DMS79 treated with DMSO at 0.1 percent for 48 hours (cell line): Measurements from ENCODE around the gene DLG2.
"Not testable (repeated sequence)": the region's sequence is repeated elsewhere in the genome, so short reads cannot be mapped to it uniquely, and the experiment has no call there.

Experiments
- DNase-seq: peaks from one replicate; lab custom pipeline; 2025; lab: John Stamatoyannopoulos, UW

The DLG2 gene

DNA sequence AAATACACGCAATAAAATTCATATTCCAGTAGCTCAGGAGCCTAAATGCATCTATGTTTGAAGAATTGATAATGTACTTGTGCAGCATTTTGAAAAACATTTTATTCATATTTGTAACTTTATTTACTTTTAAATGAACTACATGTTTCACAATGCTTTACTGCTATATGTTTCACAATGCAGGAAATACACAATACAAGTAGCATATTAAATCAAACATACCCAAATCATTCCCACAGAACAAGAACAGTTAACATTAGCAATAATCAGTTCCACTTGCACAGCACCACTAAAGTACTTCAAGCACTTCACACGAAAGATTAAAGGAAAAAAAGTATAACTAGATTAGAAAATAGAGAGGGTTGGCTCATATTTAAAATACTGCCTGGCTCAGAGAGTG, 1997.4 kb downstream of the DLG2 start:
- DNase-seq: no peak

GRCh38 chr11:83628622-83629355, 1998.4 kb downstream of the DLG2 start:
- DNase-seq: no peak

DNA sequence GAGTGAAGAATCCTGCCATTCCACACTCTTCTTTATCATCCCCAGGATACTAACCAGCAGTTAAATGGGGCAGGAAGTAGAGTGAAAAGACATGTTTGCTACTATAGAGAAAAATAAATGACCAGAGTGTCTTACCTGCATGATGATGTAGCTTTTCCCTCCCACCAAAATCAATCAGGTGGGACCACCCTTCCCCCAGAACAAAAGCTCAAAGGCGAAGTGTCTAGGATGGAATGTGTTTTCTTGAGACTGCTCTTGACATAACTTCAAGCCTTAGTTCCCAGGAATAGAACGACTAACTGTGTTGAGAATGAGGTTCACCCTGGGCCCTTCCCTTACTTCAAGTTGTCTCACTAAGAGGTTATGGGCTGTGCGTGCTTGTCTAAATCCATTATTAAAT, 2001.8 kb downstream of the DLG2 start:
- no peak for DNase-seq

- no peak for DNase-seq
These were observed 2009.5 kb downstream of the DLG2 start for GRCh38 chr11:83617671-83618070.

- DNase-seq: no peak
These were observed 2013.4 kb downstream of the DLG2 start for GRCh38 chr11:83613767-83614121.

DNA sequence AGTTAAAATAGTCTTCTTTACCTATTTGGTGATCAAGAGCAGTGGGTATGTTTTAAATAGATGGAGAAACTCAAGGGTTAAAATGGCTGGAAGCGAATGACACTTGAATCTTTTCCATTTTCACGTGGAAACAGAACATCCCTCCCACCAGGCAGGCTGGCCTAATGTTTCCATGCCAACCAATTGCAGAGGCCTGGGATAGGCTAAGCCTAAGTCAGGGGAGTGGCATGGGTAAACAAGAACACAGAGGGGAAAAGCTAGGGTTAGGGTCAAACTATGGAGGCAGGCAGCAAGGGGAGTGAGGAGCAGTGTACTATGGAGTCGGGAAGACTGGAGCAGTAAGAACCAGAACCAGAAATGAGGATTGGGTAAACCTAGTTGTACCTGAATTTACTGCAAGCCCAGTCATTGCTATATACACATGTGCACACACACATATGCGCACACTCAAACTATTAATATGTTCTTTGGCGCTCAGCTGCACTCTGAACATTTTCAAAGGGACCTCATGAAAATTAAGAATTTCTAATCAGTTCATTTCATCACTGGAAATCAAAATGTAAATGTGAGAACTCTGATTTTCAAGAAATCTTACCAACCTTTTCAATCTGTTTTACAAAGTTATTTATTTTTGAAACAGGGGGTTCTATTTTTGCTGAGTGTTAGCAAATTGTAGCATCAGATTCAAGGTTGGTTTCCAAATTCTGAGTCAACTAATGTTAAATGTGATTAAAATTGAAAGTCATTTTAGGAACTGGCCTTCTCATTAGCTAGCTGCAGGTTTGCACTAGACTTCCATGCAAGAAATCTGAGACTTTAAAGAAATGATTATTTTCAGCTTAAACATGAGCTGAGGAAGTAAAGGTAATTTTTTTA, 2014.0 kb downstream of the DLG2 start:
- DNase-seq: no peak

DNA sequence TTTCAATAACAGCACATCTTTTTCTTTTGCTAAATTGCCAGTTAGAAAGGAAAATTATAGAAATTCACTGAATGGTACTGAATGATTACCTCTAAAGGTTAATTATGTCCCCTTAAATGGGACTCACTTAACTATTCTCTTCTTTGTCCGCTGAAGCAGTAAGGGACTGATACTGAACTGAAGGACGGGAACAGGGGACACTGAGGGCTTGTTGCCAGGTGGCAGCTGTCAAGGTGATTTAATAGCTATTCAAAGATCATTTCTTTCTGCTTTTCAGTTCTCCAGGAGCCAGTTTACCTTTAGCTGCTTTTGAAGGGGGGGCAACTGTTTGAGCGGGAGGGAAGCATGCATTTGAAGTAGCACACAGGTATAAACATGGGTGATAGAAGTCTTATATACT, 2015.5 kb downstream of the DLG2 start:
- no peak for DNase-seq

DNA sequence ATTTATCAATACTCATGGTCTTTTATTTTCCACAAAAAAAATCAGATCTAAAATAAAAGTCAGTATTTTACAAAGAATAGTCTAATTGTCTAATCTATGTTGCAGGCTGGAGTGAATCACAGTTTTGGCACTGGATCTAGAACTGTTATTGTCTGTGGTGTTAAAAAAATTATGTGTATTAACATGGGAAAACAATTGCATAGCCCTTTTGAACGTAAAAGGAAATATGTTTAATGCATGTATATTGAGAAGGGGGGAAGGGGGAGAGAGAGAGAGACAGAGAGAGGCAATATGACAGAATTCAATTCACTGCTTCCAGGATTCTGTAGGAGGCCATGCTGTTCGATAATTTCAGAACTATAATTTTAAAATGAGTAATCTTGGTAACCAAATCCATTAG, 2016.1 kb downstream of the DLG2 start:
- DNase-seq: no peak

DNA sequence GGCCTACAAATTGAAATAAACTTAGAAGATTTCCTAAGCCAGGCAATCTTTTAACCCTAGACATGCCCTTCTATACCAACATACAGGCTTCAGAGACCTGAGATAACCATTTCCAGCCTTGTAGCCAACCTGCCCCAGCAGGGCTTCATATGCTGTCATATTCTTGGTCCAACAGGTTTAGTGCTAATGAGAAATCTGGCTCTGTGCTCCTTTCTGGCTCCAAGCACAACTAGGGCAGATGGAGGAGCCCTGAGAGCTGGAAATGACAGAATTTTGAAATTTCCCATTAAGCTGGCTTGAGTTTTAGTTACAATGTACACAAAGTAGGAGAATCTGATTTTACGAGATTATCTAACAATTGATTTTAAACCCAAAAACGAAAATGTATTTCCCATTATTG, 2018.0 kb downstream of the DLG2 start:
- no peak for DNase-seq

DNA sequence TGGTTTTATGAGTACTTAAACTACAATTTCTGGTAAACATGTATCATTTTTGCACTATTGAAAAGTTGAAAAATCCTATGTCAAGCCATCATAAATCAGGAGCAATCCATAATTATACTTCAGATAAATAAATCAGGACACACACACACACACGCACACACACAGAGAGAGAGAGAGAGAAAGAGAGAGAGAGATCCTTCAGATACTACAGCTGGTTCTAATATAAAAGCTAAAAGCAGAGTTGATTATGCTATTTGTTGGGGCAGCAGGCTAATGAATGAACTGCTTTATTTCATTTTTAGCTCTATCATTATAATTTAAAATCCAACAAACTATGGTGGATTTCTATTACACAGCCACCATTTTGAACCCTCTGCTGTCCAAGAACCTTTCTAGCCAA, 2018.6 kb downstream of the DLG2 start:
- no peak for DNase-seq

DNA sequence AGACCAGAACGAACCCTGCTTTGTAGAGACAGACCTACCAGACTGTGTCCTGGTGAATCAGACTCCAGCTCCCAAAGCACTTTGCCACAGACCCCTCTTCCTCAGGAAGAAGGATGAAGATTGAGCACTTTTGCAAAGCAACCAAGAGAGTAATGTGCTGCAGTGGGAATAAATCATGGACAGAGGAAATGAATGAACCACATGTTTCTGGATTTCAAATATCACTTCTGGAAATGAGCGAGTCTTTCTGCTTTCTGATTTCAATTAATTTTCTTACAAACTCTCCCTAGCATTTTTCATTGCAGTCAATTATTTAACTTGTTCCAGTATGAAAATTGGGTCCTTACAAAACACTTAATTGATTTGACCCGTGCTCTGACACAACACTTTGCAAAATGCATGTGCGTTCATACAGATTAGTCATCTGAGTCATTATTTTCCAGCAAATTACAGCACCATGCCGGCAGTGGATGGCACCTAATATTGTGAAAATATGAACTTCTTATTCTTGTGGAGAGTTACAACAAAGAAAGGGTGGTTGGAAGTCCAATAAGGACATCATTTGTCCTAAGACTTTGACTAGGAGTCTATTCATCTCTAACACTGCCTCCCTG, 2025.1 kb downstream of the DLG2 start:
- no peak for DNase-seq

DNA sequence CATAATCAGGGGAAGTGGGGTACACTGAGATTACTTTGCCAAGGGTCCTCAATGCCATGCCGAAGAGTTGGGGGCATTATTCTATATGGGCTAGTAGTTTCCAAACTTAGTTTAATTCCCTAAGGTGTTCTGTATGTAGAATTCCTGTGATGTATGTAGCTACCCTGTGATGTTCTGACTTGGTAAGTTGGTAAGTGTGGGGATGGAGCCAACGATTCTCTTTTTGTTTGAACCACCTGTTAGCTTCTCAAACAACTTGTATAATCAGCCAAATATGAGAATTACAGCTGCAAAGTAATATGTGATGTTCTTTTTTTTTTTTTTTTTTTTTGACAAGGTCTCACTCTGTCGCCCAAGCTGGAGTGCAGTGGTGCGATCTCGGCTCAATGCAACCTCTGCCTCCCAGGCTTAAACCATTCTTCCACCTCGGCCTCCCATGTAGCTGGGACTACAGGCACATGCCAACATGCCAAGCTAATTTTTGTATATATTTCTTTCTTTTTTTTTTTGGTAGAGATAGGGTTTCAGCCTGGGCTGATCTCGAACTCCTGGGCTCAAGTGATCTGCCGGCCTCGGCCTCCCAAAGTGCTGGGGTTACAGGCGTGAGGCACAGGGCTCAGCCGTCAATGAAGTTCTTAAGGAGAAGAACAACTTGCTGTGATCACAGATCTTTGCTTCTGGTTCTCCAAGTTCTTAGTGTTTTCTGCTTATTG, 2025.8 kb downstream of the DLG2 start:
- no peak for DNase-seq

DNA sequence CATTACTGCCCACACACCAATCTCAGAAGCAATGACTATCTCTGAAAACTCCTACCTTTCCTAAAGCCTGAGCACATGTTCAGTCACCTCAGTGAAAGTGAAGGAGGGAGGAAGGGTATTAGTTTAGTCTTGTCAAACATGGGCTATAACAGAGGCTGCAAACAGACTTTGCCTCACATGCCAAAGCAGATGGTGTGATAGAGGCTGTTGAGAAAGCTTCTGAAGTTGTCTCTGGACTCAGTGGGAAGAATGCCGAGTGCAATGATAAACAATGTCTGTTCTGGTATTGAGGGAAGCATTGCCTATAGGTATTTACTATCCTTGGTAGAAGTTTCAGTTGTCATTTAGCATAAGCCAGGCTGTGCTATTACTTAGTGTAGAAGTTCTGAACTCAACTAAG, 2026.5 kb downstream of the DLG2 start:
- no peak for DNase-seq

- no peak for DNase-seq
These were observed 2028.1 kb downstream of the DLG2 start for GRCh38 chr11:83599066-83599465.

DNA sequence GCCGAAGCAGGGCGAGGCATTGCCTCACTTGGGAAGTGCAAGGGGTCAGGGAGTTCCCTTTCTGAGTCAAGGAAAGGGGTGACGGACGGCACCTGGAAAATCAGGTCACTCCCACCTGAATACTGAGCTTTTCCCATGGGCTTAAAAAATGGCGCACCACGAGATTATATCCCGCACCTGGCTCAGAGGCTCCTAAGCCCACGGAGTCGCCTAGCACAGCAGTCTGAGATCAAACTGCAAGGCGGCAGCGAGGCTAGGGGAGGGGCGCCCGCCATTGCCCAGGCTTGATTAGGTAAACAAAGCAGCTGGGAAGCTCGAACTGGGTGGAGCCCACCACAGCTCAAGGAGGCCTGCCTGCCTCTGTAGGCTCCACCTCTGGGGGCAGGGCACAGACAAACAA, 2039.3 kb downstream of the DLG2 start:
- not testable (repeated sequence) for DNase-seq

DNA sequence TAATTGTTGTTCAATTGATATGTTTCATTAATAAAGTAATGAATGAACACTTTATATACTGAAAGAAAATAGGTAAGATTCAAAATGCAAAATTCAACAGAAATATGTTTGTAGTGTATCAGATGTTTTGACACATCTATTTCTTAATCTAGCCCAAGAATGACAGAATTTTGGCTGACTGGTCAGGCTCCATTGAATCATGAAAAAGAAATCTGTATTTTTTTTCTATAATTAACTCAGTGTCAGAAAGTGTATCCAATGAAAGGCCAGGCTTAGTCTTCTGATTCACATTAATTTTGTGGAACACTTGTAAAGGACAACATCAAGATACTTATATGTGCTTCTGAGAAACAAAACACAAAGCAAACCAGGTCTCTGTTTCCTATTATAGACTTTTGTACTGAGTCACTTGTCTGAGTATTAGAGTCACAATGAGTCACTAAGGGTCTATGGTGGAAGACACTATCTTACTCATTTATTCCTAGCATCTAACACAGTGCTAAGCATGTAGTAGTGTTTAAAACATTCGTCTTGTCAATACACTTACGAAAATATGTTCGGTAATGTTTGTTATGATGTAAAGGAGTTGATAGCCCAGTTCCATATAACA, 2043.3 kb downstream of the DLG2 start:
- no peak for DNase-seq

DNA sequence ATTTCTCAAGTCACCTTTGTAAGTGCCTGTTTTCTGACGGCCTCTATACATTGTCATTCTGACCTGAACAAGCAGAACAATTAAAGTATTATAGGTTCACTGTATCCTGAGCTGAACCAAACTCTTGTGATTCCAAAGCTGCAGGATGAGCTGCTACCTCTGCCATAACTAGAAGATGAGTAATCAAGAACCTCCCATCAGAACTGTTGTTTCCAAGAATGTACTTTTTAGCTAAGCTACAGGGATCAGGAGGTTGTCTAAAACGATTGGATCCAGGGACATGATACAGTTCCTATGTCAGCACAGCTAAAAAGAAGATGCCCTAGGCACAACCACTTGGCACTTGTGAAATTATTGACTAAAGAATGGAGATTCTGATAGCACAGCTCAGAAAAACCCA, 2052.6 kb downstream of the DLG2 start:
- no peak for DNase-seq

- no peak for DNase-seq
These were observed 2054.3 kb downstream of the DLG2 start for GRCh38 chr11:83572581-83573496.

- DNase-seq: no peak
These were observed 2055.8 kb downstream of the DLG2 start for GRCh38 chr11:83571302-83571701.

DNA sequence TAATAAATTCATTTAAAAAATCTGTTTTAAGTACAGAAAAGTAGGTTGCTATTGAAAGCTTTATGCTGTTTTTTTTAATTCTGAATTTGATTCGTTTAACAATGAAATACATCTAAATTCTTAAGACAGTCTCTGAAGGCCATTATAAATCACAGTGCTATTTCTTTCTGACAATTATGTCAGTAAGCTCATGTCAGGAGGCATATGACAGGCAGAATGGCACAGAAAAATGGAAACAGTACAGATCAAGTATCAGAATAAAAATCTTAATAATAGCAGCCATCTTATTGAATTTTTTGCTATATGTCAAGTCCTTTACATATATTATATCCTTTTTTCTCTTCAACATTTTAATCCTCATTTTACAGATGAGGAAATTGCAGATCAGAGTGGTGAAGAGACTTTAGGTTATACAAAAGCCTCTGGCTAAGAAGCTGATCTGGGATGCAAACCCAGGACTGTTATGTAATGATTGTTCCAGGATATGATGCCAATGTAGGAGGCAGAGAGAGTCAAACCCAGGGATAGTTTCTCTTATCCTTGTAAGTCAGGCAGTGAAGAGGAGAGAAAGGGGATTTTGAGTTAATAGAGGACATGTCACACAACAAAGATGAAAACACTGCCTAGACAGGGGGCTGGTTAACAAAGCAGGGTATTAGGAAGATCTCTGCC, 2057.9 kb downstream of the DLG2 start:
- DNase-seq: no peak
